Neural progenitor cell (in vitro differentiated cells): Measurements from ENCODE around the gene UNC93B1. TPM values are rescaled to one million over a fixed set of nuclear protein-coding genes. Genes with fewer than 3 reads are reported as not detected.

Experiments
- DNase-seq: peaks from one replicate; pipeline ENCODE4 v3.0.0-alpha.2; 2016; ENCODE audit warnings: low spot score
- H2AFZ ChIP-seq: fragments of 200-600 bp; sonication (generic); replicated peaks from 2 replicates; pipeline ENCODE4 v1.6.1; 2016; ENCODE audit warnings: antibody characterized with exemption
- H3F3A ChIP-seq: fragments of 200-600 bp; sonication (generic); 2 replicates; pipeline ENCODE4 v1.6.1; 2016; ENCODE audit warnings: antibody characterized with exemption, low read depth
- H3K27ac ChIP-seq: fragments of 200-600 bp; sonication (generic); 2 replicates; pipeline ENCODE4 v1.5.1; 2016; ENCODE audit warnings: mild to moderate bottlenecking
- H3K27me3 ChIP-seq: fragments of 200-600 bp; sonication (generic); 2 replicates; pipeline ENCODE4 v1.6.1; 2016; ENCODE audit warnings: mild to moderate bottlenecking, moderate library complexity
- H3K36me3 ChIP-seq: fragments of 200-600 bp; sonication (generic); 2 replicates; pipeline ENCODE4 v1.5.1; 2016
- H3K4me1 ChIP-seq: fragments of 200-600 bp; sonication (generic); 2 replicates; pipeline ENCODE4 v1.6.1; 2016; ENCODE audit warnings: mixed run types
- H3K4me2 ChIP-seq: fragments of 200-600 bp; sonication (generic); 2 replicates; pipeline ENCODE4 v1.6.1; 2016
- H3K4me3 ChIP-seq: fragments of 200-600 bp; sonication (generic); 2 replicates; pipeline ENCODE4 v1.5.1; 2016
- H3K79me2 ChIP-seq: fragments of 200-600 bp; sonication (generic); 2 replicates; pipeline ENCODE4 v1.6.1; 2016; ENCODE audit warnings: low read depth
- H3K9ac ChIP-seq: fragments of 200-600 bp; sonication (generic); 2 replicates; pipeline ENCODE4 v1.6.1; 2016
- H3K9me3 ChIP-seq: fragments of 200-600 bp; sonication (generic); 2 replicates; pipeline ENCODE4 v1.5.1; 2016; ENCODE audit warnings: low read depth
- H4K20me1 ChIP-seq: fragments of 200-600 bp; sonication (generic); 2 replicates; pipeline ENCODE4 v1.6.1; 2016; ENCODE audit warnings: low read depth
- H3K27ac Mint-ChIP-seq: 3 replicates; pipeline ENCODE4 v1.8.0; 2021; ENCODE audit warnings: mixed read lengths
- H3K27me3 Mint-ChIP-seq: 2 replicates; pipeline ENCODE4 v1.8.0; 2022; ENCODE audit warnings: low read depth, mild to moderate bottlenecking, inconsistent platforms, moderate library complexity, mixed read lengths; ENCODE audit not compliant: insufficient read depth
- H3K36me3 Mint-ChIP-seq: 3 replicates; pipeline ENCODE4 v1.8.0; 2021; ENCODE audit warnings: mixed read lengths
- H3K4me1 Mint-ChIP-seq: 3 replicates; pipeline ENCODE4 v1.8.0; 2021; ENCODE audit warnings: mixed read lengths
- H3K4me3 Mint-ChIP-seq: 3 replicates; pipeline ENCODE4 v1.8.0; 2021; ENCODE audit warnings: mild to moderate bottlenecking, moderate library complexity, mixed read lengths
- H3K9me3 Mint-ChIP-seq: 3 replicates; pipeline ENCODE4 v1.8.0; 2020; ENCODE audit warnings: mixed read lengths
- EZH2 ChIP-seq: fragments of 200-600 bp; sonication (generic); IDR thresholded peaks from 2 replicates; pipeline ENCODE4 v1.6.1; 2017; ENCODE audit warnings: antibody characterized with exemption, mild to moderate bottlenecking, moderate library complexity
- EZH2phosphoT487 ChIP-seq: fragments of 200-600 bp; sonication (generic); IDR thresholded peaks from 2 replicates; pipeline ENCODE4 v1.6.1; 2017; ENCODE audit warnings: antibody characterized with exemption
- total RNA-seq: library from RNA; depleted of rRNA; stranded (reverse); fragments of >200 nt; gene quantifications from 2 replicates; pipeline ENCODE4 v1.2.3, GENCODE V29; 2015; ENCODE audit warnings: low replicate concordance
- TF ChIP-seq, protein P1 (sequence below): fragments of 200-600 bp; sonication (generic); IDR thresholded peaks from 2 replicates; pipeline ENCODE4 v1.5.1; 2017; ENCODE audit warnings: antibody characterized with exemption, mild to moderate bottlenecking

UNC93B1 gene
- total RNA-seq, 1 donor from 2014 or later, result 8.8 TPM

- H3K79me2 ChIP-seq, result peaks cover 25% of the 10 kb centered on the region
- peaks cover 24% of the 10 kb centered on the region for H3K4me1 Mint-ChIP-seq
- H2AFZ ChIP-seq, result no peak overlapping the region
- peaks cover 11% of the 10 kb centered on the region for H3K4me1 ChIP-seq
- H3K36me3 ChIP-seq, result no peaks in the 10 kb centered on the region
- peaks cover 6% of the 10 kb centered on the region for H3F3A ChIP-seq
- H3K27me3 Mint-ChIP-seq, result peaks cover 14% of the 10 kb centered on the region
- H3K36me3 Mint-ChIP-seq, result peaks cover 17% of the 10 kb centered on the region
- no peak overlapping the region for H3K9ac ChIP-seq
- TF ChIP-seq EZH2 (no peak), EZH2phosphoT487 (no peak)
- TF ChIP-seq, protein P1, sequence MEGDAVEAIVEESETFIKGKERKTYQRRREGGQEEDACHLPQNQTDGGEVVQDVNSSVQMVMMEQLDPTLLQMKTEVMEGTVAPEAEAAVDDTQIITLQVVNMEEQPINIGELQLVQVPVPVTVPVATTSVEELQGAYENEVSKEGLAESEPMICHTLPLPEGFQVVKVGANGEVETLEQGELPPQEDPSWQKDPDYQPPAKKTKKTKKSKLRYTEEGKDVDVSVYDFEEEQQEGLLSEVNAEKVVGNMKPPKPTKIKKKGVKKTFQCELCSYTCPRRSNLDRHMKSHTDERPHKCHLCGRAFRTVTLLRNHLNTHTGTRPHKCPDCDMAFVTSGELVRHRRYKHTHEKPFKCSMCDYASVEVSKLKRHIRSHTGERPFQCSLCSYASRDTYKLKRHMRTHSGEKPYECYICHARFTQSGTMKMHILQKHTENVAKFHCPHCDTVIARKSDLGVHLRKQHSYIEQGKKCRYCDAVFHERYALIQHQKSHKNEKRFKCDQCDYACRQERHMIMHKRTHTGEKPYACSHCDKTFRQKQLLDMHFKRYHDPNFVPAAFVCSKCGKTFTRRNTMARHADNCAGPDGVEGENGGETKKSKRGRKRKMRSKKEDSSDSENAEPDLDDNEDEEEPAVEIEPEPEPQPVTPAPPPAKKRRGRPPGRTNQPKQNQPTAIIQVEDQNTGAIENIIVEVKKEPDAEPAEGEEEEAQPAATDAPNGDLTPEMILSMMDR, result no peak
- H3K27ac Mint-ChIP-seq, result no peak overlapping the region
- H3K4me3 Mint-ChIP-seq, result peak overlapping the region; percentile 55
- no peaks in the 10 kb centered on the region for H3K27me3 ChIP-seq
- no peak for DNase-seq
- H3K9me3 ChIP-seq, result no peaks in the 10 kb centered on the region
- H3K4me2 ChIP-seq, result no peak overlapping the region
- H3K27ac ChIP-seq, result no peak overlapping the region
- peaks cover 3% of the 10 kb centered on the region for H4K20me1 ChIP-seq
- H3K4me3 ChIP-seq, result no peak overlapping the region
- peaks cover 6% of the 10 kb centered on the region for H3K9me3 Mint-ChIP-seq
Observed at GRCh38 chr11:68026391-68027105, 22.7 kb upstream of the UNC93B1 start.

DNA sequence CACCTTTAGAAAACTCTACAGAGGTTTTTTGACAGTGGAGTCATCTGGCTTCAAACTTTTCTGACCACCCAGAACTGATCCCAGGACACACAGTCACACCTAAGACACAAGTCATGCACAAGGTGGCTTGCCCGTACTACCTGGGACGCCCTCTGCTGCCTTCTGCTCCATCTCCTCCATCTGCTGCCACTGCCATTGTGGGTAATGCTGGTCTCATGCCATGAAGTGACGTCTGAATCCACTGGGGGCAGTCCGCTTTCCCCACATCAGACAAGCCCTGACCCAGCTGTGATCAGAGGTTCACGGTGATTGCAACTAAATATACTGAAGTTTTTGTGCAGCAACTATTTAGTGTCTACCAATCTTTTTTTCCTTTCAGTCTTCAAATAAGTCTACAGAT is 21.1 kb upstream of the UNC93B1 start:
- Histone ChIP-seq H3K27me3 (no peaks in the 10 kb centered on the region), H3K4me3 (no peak overlapping the region), H3K36me3 (no peaks in the 10 kb centered on the region), H3K9ac (no peak overlapping the region), H2AFZ (no peak overlapping the region), H3F3A (peaks cover 14% of the 10 kb centered on the region), H3K79me2 (peaks cover 14% of the 10 kb centered on the region), H3K4me2 (no peak overlapping the region), H3K4me1 (peaks cover 15% of the 10 kb centered on the region), H3K9me3 (no peaks in the 10 kb centered on the region), H3K27ac (no peak overlapping the region), H4K20me1 (no peaks in the 10 kb centered on the region)
- Mint-ChIP-seq H3K27me3 (peaks cover 11% of the 10 kb centered on the region), H3K9me3 (peaks cover 6% of the 10 kb centered on the region), H3K4me3 (no peak overlapping the region), H3K27ac (no peak overlapping the region), H3K4me1 (peaks cover 26% of the 10 kb centered on the region), H3K36me3 (peaks cover 17% of the 10 kb centered on the region)
- no peak for DNase-seq
- no peak for TF ChIP-seq EZH2
- TF ChIP-seq, protein P1, result peak; percentile 4
- no peak for TF ChIP-seq EZH2phosphoT487

DNA sequence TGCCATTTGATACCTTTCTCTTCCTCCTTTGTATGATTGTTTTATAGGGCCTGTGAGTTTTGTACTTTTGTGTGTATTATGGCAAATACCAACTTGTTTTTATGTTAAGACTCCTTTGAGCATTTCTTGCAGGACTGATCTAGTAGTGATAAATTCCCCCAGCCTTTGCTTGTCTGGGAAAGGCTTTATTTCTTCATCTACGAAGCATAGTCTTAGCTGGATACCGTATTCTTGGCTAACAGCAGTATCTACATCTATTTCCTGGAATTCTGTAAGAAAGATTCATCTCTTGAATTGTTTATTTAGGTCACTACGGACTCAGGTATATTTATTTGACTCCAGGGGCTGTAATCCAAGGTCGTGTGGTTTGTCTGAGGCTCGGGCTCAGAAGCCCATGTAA is 20.6 kb upstream of the UNC93B1 start:
- peaks cover 10% of the 10 kb centered on the region for H3K27me3 Mint-ChIP-seq
- TF ChIP-seq, protein P1, result no peak
- no peak for TF ChIP-seq EZH2phosphoT487
- TF ChIP-seq EZH2, result no peak
- H3K36me3 Mint-ChIP-seq, result peaks cover 17% of the 10 kb centered on the region
- peaks cover 10% of the 10 kb centered on the region for H3K79me2 ChIP-seq
- H3K4me2 ChIP-seq, result no peak overlapping the region
- no peak overlapping the region for H3K9ac ChIP-seq
- no peak overlapping the region for H3K27ac ChIP-seq
- H2AFZ ChIP-seq, result no peak overlapping the region
- H3K27me3 ChIP-seq, result no peaks in the 10 kb centered on the region
- no peaks in the 10 kb centered on the region for H3K36me3 ChIP-seq
- H3K27ac Mint-ChIP-seq, result no peak overlapping the region
- H3K4me3 Mint-ChIP-seq, result no peak overlapping the region
- H3K9me3 Mint-ChIP-seq, result peaks cover 6% of the 10 kb centered on the region
- H4K20me1 ChIP-seq, result no peaks in the 10 kb centered on the region
- H3F3A ChIP-seq, result peaks cover 14% of the 10 kb centered on the region
- H3K4me3 ChIP-seq, result no peak overlapping the region
- H3K4me1 ChIP-seq, result peaks cover 12% of the 10 kb centered on the region
- H3K9me3 ChIP-seq, result no peaks in the 10 kb centered on the region
- peaks cover 24% of the 10 kb centered on the region for H3K4me1 Mint-ChIP-seq
- DNase-seq, result no peak
